Stimulated activated CD8-positive, alpha-beta memory T cell treated with anti-CD3 and anti-CD28 coated beads, Interleukin-7, amount 100 ng/mL, for 1 hour (primary cell): ENCODE data around the gene PRKG1.
"Not testable (repeated sequence)": the region's sequence is repeated elsewhere in the genome, so short reads cannot be mapped to it uniquely, and the experiment has no call there.

ENCODE experiments used
- DNase-seq, 2 donors: peaks; one replicate each; pipeline ENCODE4 v3.0.0-alpha.2; 2020; ENCODE audit warnings: low read depth in 2 of 2

Gene PRKG1

GRCh38 chr10:51117053-51117660, 42.9 kb downstream of the PRKG1 start:
- DNase-seq: no peak

GRCh38 chr10:51117794-51118193, 43.5 kb downstream of the PRKG1 start:
- no peak for DNase-seq

GRCh38 chr10:51119441-51119840, 45.2 kb downstream of the PRKG1 start:
- no peak for DNase-seq

- DNase-seq: no peak
These were observed 47.6 kb downstream of the PRKG1 start for GRCh38 chr10:51121861-51122260.

- no peak for DNase-seq
These were observed 50.6 kb downstream of the PRKG1 start for GRCh38 chr10:51124852-51125251.

- DNase-seq: no peak
These were observed 51.2 kb downstream of the PRKG1 start for GRCh38 chr10:51125518-51125917.

GRCh38 chr10:51129946-51130544, 55.8 kb downstream of the PRKG1 start:
- DNase-seq: no peak

- no peak for DNase-seq
These were observed 63.7 kb downstream of the PRKG1 start for GRCh38 chr10:51137756-51138529.

GRCh38 chr10:51139176-51139575, 64.9 kb downstream of the PRKG1 start:
- no peak for DNase-seq

- no peak for DNase-seq
These were observed 66.7 kb downstream of the PRKG1 start for GRCh38 chr10:51141010-51141409.

GRCh38 chr10:51144161-51144781, 70.0 kb downstream of the PRKG1 start:
- DNase-seq: no peak

GRCh38 chr10:51145375-51145774, 71.1 kb downstream of the PRKG1 start:
- no peak for DNase-seq

- no peak for DNase-seq
These were observed 73.5 kb downstream of the PRKG1 start for GRCh38 chr10:51147644-51148399.

GRCh38 chr10:51156926-51157325, 82.6 kb downstream of the PRKG1 start:
- DNase-seq: no peak

GRCh38 chr10:51158832-51159231, 84.5 kb downstream of the PRKG1 start:
- no peak for DNase-seq

GRCh38 chr10:51159841-51160240, 85.6 kb downstream of the PRKG1 start:
- no peak for DNase-seq

GRCh38 chr10:51162002-51162401, 87.7 kb downstream of the PRKG1 start:
- no peak for DNase-seq

GRCh38 chr10:51163380-51164049, 89.2 kb downstream of the PRKG1 start:
- DNase-seq: not testable (repeated sequence)

GRCh38 chr10:51168086-51168815, 94.0 kb downstream of the PRKG1 start:
- DNase-seq: no peak

GRCh38 chr10:51169111-51169510, 94.8 kb downstream of the PRKG1 start:
- DNase-seq: no peak
